ENCODE measurements around the gene ANKRD6.

GRCh38 chr6:89462503-89462902 is 29.6 kb downstream of the ANKRD6 start:
- TF ChIP-seq GATA3 (IDR thresholded peaks at IDR 0.05; ENCODE audit: low read depth, low read length) (no peak), GATA2 (IDR thresholded peaks at IDR 0.05; ENCODE audit: low read depth, low read length) (no peak)

Data from SH-SY5Y (cell line).